HL-60 (cell line): ENCODE measurements around the gene TMX4.

Source experiments
- DNase-seq, 2 experiments: peaks; one replicate each; pipeline ENCODE4 v3.0.0-alpha.2; 2010 to 2020; ENCODE audit warnings: low read depth in 1 of 2, low spot score in 1 of 2
- H3K27ac ChIP-seq: fragments of 250-450 bp; sonication (Bioruptor Pico); replicated peaks from 2 replicates; pipeline ENCODE4 v1.5.1; 2020; ENCODE audit warnings: mild to moderate bottlenecking, moderate library complexity
- H3K27me3 ChIP-seq: fragments of 250-450 bp; sonication (Bioruptor Pico); 2 replicates; pipeline ENCODE4 v1.5.1; 2021; ENCODE audit warnings: mild to moderate bottlenecking, moderate library complexity; ENCODE audit not compliant: insufficient read depth, poor library complexity, severe bottlenecking
- H3K4me3 ChIP-seq: replicated peaks from 2 replicates; pipeline ENCODE4 v1.5.1; 2011; ENCODE audit warnings: mild to moderate bottlenecking, control low read depth, low read length; ENCODE audit not compliant: insufficient read depth
- CTCF ChIP-seq: IDR thresholded peaks from one replicate; pipeline ENCODE4 v1.5.1; 2011; ENCODE audit warnings: low read length, control low read depth, inconsistent platforms; ENCODE audit not compliant: insufficient read depth
- GABPA ChIP-seq: IDR thresholded peaks from 2 replicates; pipeline ENCODE4 v1.6.1; 2012; ENCODE audit warnings: low read depth
- POLR2AphosphoS5 ChIP-seq: IDR thresholded peaks from 2 replicates; pipeline ENCODE4 v1.6.1; 2012; ENCODE audit warnings: low read depth
- REST ChIP-seq: IDR thresholded peaks from 2 replicates; pipeline ENCODE4 v1.6.1; 2012; ENCODE audit warnings: low read depth; ENCODE audit not compliant: insufficient replicate concordance
- SPI1 ChIP-seq: IDR thresholded peaks from 2 replicates; pipeline ENCODE4 v1.6.1; 2012; ENCODE audit warnings: low read depth, mild to moderate bottlenecking, borderline replicate concordance

TMX4 gene

GRCh38 chr20:8007490-8007889 lies 12.1 kb downstream of the TMX4 start:
- Histone ChIP-seq H3K27ac (no peak overlapping the region), H3K4me3 (no peak overlapping the region), H3K27me3 (no peaks in the 10 kb centered on the region)
- TF ChIP-seq POLR2AphosphoS5 (no peak), REST (no peak), SPI1 (no peak), GABPA (no peak), CTCF (no peak)
- no peak for DNase-seq

- no peak overlapping the region for H3K4me3 ChIP-seq
- DNase-seq, result no peak
- no peak for TF ChIP-seq CTCF
- no peak for TF ChIP-seq SPI1
- TF ChIP-seq REST, result no peak
- no peak for TF ChIP-seq POLR2AphosphoS5
- TF ChIP-seq GABPA, result no peak
- no peak overlapping the region for H3K27ac ChIP-seq
- H3K27me3 ChIP-seq, result no peaks in the 10 kb centered on the region
These were observed 13.8 kb downstream of the TMX4 start for GRCh38 chr20:8005575-8006366.

GRCh38 chr20:8005033-8005432 lies 14.5 kb downstream of the TMX4 start:
- Histone ChIP-seq H3K27me3 (no peaks in the 10 kb centered on the region), H3K27ac (no peak overlapping the region), H3K4me3 (no peak overlapping the region)
- DNase-seq, result no peak
- TF ChIP-seq SPI1, result no peak
- no peak for TF ChIP-seq REST
- no peak for TF ChIP-seq POLR2AphosphoS5
- no peak for TF ChIP-seq GABPA
- no peak for TF ChIP-seq CTCF
